ENCODE data around the gene CEP192.
"Not testable (repeated sequence)": the region's sequence is repeated elsewhere in the genome, so short reads cannot be mapped to it uniquely, and the experiment has no call there.

- not testable (repeated sequence) for TF ChIP-seq POLR2A, POLR2AphosphoS5 (IDR thresholded peaks at IDR 0.05; ENCODE audit: low read depth, low read length)
These were observed 6.2 kb downstream of the CEP192 start for GRCh38 chr18:12997330-12997729.
